ENCODE data around the gene TOMM22.

TOMM22 gene

DNA sequence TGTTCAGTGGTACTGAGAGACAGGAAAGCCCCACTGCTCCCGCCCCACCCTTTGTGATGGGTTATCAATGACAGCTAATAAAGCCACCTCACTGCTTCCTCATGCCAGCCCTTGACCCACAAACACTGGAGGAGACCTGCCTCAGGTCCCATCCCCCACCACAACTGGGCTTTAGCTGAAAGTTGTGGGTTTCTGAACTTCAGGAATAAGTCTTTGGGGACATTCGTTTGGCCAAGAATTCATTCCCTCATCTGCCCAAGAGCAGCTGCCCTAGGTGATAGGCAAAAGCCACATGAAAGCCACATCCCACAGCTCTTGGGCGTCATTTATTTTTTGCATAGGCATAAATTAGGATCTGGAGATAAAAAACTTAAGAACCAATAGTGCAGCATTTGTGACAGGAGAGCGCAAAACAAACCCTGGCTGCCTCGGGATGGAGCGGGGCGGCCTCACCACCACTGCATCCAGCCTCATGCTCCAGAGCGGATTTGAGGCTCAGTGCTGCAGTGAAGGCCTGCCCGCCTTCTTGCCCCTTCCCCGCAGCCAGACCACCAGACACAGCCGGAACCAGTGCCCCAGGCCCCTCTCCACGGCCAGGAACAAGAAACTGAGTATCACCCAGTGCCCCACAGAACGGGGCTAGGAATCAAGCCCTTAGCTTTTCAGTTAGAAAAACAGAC, 52.8 kb downstream of the TOMM22 start:
- DNase-seq (ENCODE audit: low spot score) = no peak
